NT2/D1 (cell line): Measurements from ENCODE around the gene ADAMTS6.

Experiments
- DNase-seq: peaks from one replicate; pipeline ENCODE4 v3.0.0-alpha.2; 2011; ENCODE audit warnings: low read depth, low spot score
- H3K27me3 ChIP-seq: 2 replicates; pipeline ENCODE4 v1.6.0; 2011; ENCODE audit warnings: mild to moderate bottlenecking; ENCODE audit not compliant: insufficient read length, insufficient read depth
- H3K36me3 ChIP-seq: 2 replicates; pipeline ENCODE4 v1.6.1; 2011; ENCODE audit warnings: mild to moderate bottlenecking, low read length, mixed read lengths; ENCODE audit not compliant: insufficient read depth, insufficient read length
- H3K4me1 ChIP-seq: 2 replicates; pipeline ENCODE4 v1.5.1; 2011; ENCODE audit not compliant: insufficient read depth, insufficient read length
- H3K4me3 ChIP-seq: 2 replicates; pipeline ENCODE4 v1.5.1; 2011; ENCODE audit warnings: low read depth; ENCODE audit not compliant: insufficient read length
- H3K9ac ChIP-seq: 2 replicates; pipeline ENCODE4 v1.6.0; 2011; ENCODE audit warnings: low read depth; ENCODE audit not compliant: insufficient read length
- H3K9me3 ChIP-seq: 2 replicates; pipeline ENCODE4 v1.5.1; 2011; ENCODE audit warnings: mild to moderate bottlenecking, low read length; ENCODE audit not compliant: insufficient read depth
- SUZ12 ChIP-seq: IDR thresholded peaks from 2 replicates; pipeline ENCODE4 v1.6.1; 2011; ENCODE audit not compliant: insufficient read length, insufficient read depth; ENCODE audit errors: extremely low read depth
- YY1 ChIP-seq: IDR thresholded peaks from 2 replicates; pipeline ENCODE4 v1.6.1; 2011; ENCODE audit not compliant: insufficient read length, insufficient read depth
- ZNF274 ChIP-seq: IDR thresholded peaks from 2 replicates; pipeline ENCODE4 v1.6.1; 2011; ENCODE audit warnings: mild to moderate bottlenecking, low read depth, low read length

Gene ADAMTS6

DNA sequence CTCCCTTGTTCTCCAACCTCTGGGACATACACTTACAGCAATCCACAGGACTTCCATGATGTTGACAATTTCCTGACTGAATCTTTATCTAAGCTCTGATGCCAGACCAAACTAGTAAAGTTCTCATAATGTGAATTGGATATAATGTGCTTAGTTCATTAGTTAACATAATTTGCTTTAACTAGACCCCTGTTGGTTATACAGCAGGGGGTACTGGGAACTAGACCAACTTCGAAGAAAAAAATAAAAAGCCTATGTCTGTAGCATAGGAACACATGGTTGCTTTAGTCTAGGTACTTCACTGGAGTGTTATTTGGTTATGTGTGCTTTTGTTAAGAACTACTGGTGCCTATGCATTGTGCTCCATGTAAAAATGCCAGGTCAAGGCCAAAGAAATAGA is 173.8 kb downstream of the ADAMTS6 start:
- DNase-seq = no peak
- H3K9me3 ChIP-seq = no peaks in the 10 kb centered on the region
- H3K9ac ChIP-seq = no peak overlapping the region
- no peak overlapping the region for H3K4me3 ChIP-seq
- no peak for TF ChIP-seq ZNF274
- no peak for TF ChIP-seq SUZ12
- TF ChIP-seq YY1 = no peak
- no peaks in the 10 kb centered on the region for H3K36me3 ChIP-seq
- no peaks in the 10 kb centered on the region for H3K4me1 ChIP-seq
- no peaks in the 10 kb centered on the region for H3K27me3 ChIP-seq

DNA sequence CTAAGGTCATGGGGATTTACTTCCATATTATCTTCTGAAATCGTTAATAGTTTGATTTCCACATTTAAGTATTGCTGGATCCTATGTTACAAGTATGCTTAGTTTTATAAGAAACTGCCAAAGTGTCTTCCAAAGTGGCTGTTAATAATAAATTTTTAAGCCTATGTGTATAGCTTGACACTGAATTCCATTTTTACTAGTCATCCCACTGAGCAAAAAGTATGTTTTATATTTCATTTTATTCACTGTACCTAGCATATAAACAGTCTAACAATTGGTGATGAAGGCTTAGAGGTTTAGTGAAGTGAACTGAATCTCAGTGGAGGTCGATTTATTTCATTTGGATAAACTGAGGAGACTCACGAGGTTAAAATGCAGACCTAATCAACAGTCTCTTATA is 174.6 kb downstream of the ADAMTS6 start:
- H3K9ac ChIP-seq = no peak overlapping the region
- no peaks in the 10 kb centered on the region for H3K27me3 ChIP-seq
- no peak for DNase-seq
- TF ChIP-seq SUZ12 = no peak
- TF ChIP-seq YY1 = no peak
- no peak for TF ChIP-seq ZNF274
- no peaks in the 10 kb centered on the region for H3K4me1 ChIP-seq
- H3K36me3 ChIP-seq = no peaks in the 10 kb centered on the region
- no peaks in the 10 kb centered on the region for H3K9me3 ChIP-seq
- H3K4me3 ChIP-seq = no peak overlapping the region

DNA sequence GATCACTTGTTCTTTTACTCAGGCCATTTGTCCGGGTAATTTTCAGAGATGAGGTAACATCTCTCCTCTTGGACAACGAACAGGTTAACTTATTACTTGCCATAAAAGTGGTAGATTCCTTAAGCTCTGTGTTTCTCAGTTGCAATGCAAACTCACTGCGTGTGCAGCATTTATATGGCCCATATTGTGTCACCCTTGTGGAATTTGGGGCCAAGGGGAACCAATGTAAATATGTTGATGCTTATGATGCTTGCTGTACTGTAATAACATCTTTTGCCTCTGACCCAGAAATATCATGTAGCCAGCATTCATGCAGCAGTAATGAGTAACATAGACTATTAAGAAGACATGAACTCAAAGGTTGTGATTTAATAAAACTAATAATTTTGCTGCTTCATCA is 175.8 kb downstream of the ADAMTS6 start:
- Histone ChIP-seq H3K36me3 (no peaks in the 10 kb centered on the region), H3K9me3 (no peaks in the 10 kb centered on the region), H3K9ac (no peak overlapping the region), H3K27me3 (no peaks in the 10 kb centered on the region), H3K4me1 (no peaks in the 10 kb centered on the region), H3K4me3 (no peak overlapping the region)
- no peak for DNase-seq
- TF ChIP-seq SUZ12 = no peak
- no peak for TF ChIP-seq ZNF274
- TF ChIP-seq YY1 = no peak

DNA sequence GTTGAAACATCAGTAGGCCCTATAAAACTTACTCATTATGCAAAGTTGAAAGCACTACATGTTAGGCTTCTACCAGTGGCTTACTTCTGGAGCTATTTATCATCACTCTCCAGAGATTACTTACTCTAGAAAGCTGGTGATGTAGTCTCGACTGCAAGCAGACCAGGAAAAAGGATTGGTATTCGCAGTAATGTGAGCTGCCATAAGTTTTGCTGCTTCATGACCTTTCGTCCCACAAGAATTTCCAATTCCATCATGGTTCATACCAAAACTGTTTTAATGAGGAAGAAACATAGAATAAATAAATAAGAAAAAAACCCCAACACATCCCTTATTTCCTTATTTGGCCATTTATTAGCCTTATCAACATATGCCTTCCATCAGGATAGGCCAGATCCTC is 181.9 kb downstream of the ADAMTS6 start:
- TF ChIP-seq SUZ12 (no peak), YY1 (no peak), ZNF274 (no peak)
- Histone ChIP-seq H3K27me3 (no peaks in the 10 kb centered on the region), H3K9ac (no peak overlapping the region), H3K36me3 (no peaks in the 10 kb centered on the region), H3K4me3 (no peak overlapping the region), H3K9me3 (no peaks in the 10 kb centered on the region), H3K4me1 (no peaks in the 10 kb centered on the region)
- DNase-seq = no peak

DNA sequence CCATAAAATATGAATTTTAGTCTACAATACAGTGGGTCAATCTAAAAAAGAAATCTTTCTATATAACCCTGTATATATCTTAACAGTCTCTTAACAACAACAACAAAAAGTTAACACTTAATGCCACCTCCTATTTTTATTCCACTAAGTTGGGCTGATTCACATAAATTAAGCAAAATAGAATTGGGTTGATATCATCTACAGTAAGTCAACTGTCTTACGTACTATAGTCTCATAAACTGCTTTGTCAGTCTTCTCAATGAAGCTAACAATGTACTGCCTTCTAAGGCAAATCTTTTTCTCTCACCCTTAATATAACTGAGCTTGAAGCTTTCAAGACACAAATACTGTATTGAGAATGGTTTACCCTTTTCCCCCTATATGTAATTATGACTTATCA is 185.7 kb downstream of the ADAMTS6 start:
- no peak for TF ChIP-seq ZNF274
- TF ChIP-seq YY1 = no peak
- no peak for TF ChIP-seq SUZ12
- Histone ChIP-seq H3K4me3 (no peak overlapping the region), H3K36me3 (no peaks in the 10 kb centered on the region), H3K9ac (no peak overlapping the region), H3K4me1 (no peaks in the 10 kb centered on the region), H3K27me3 (no peaks in the 10 kb centered on the region), H3K9me3 (no peaks in the 10 kb centered on the region)
- no peak for DNase-seq

DNA sequence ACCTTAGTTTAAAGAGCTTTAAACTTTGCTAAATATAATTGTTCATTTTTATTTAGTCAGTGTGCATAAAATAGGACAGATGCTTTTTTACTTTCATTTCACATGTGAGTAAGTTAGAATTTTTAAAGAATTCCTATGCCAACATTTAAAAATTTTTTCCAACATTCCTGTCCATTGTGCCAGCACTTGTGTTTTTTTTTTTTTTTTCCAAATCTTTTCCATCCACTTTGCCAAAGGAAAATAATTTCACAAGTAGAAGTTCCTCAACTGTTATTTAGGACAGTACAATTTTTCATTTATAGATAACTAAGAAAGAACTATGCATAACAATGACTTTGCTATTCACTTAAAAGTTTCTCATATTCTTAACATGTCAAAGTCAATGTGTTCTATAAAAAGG is 189.5 kb downstream of the ADAMTS6 start:
- Histone ChIP-seq H3K9ac (no peak overlapping the region), H3K4me3 (no peak overlapping the region), H3K36me3 (no peaks in the 10 kb centered on the region), H3K4me1 (no peaks in the 10 kb centered on the region), H3K27me3 (no peaks in the 10 kb centered on the region), H3K9me3 (no peaks in the 10 kb centered on the region)
- TF ChIP-seq YY1 (no peak), SUZ12 (no peak), ZNF274 (no peak)
- DNase-seq = no peak

DNA sequence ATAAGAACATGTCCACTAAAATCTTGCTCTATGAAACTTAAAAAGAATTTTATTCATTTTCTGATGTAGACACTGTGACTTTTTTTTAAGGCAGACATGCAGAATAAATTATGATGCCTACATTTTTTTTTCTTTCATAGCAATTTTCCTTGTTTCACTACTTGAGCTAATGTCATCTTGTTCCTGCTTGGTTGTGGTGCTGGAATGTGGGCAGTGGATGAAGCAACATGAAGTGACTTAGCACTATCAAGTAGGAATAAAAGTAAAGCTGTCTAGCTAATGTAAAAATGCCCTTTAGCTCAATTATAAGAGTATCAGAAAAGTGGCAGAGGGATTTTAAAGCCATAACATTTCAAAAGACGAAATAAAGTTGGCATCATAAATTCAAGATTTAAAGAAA is 191.0 kb downstream of the ADAMTS6 start:
- Histone ChIP-seq H3K4me1 (no peaks in the 10 kb centered on the region), H3K9ac (no peak overlapping the region), H3K4me3 (no peak overlapping the region), H3K36me3 (no peaks in the 10 kb centered on the region), H3K9me3 (no peaks in the 10 kb centered on the region), H3K27me3 (no peaks in the 10 kb centered on the region)
- no peak for DNase-seq
- TF ChIP-seq YY1 = no peak
- TF ChIP-seq SUZ12 = no peak
- TF ChIP-seq ZNF274 = no peak

DNA sequence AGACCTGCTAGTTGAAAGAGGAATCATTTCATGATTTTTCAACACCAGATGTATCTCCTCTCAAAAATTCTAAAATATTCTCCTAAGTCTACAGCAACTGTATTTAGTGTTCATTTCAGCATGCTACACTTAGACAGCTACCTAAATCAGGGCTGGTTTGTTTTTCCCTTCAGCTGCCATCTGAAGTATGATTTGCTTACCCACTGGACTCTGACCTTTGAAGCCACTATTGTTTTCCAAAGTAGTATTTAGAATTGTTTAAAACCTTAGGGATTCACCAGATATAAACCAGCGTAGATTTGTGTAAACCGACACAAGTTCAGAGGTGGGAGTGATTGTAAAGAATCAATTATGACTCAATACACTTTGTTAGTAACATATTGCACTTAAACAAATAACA is 193.1 kb downstream of the ADAMTS6 start:
- TF ChIP-seq ZNF274 (no peak), SUZ12 (no peak)
- Histone ChIP-seq H3K36me3 (no peaks in the 10 kb centered on the region), H3K27me3 (no peaks in the 10 kb centered on the region), H3K4me1 (no peaks in the 10 kb centered on the region), H3K9ac (no peak overlapping the region), H3K9me3 (no peaks in the 10 kb centered on the region), H3K4me3 (no peak overlapping the region)
- no peak for DNase-seq
